WTC11 (cell line): Measurements from ENCODE around the gene STK10. TPM values are rescaled to one million over a fixed set of nuclear protein-coding genes. Genes with fewer than 3 reads are reported as not detected.

ENCODE experiments used
- ATAC-seq: fragments of 200-7000 bp; cut with Tn5 transposase; 2 replicates; pipeline ENCODE4 v1.10.0; 2021; ENCODE audit warnings: mild to moderate bottlenecking, moderate library complexity
- CTCF ChIA-PET: fragments of 300-600 bp; sonication (Branson Sonifier 250); formaldehyde crosslinking; loops from one replicate; lab custom pipeline; 2021; ENCODE audit warnings: antibody characterized with exemption; lab: Charles Lee
- POLR2A ChIA-PET: fragments of 350-600 bp; sonication (Branson Sonifier 250); formaldehyde crosslinking; loops from one replicate; lab custom pipeline; 2021; ENCODE audit warnings: antibody characterized with exemption; lab: Charles Lee
- DNase-seq: peaks from one replicate; pipeline ENCODE4 v3.0.0; 2021; ENCODE audit warnings: low spot score
- H3K27ac Mint-ChIP-seq: 2 replicates; pipeline ENCODE4 v1.8.0; 2021; ENCODE audit warnings: mixed read lengths
- H3K27me3 Mint-ChIP-seq: 2 replicates; pipeline ENCODE4 v1.8.0; 2021; ENCODE audit warnings: low read depth, mild to moderate bottlenecking, moderate library complexity, mixed read lengths
- H3K36me3 Mint-ChIP-seq: 2 replicates; pipeline ENCODE4 v1.8.0; 2021; ENCODE audit warnings: mixed read lengths
- H3K4me1 Mint-ChIP-seq: 2 replicates; pipeline ENCODE4 v1.8.0; 2022; ENCODE audit warnings: mixed read lengths
- H3K4me3 Mint-ChIP-seq: 2 replicates; pipeline ENCODE4 v1.8.0; 2021; ENCODE audit warnings: mild to moderate bottlenecking, moderate library complexity, mixed read lengths
- H3K9me3 Mint-ChIP-seq: 2 replicates; pipeline ENCODE4 v1.8.0; 2021; ENCODE audit warnings: mixed read lengths
- AFF4 ChIP-seq: sonication (generic); formaldehyde crosslinking; IDR thresholded peaks from 2 replicates; pipeline ENCODE4 v1.8.1; 2023; ENCODE audit warnings: mild to moderate bottlenecking, missing genetic modification reagents, borderline replicate concordance
- ATF2 ChIP-seq: sonication (generic); formaldehyde crosslinking; IDR thresholded peaks from 2 replicates; pipeline ENCODE4 v1.8.1; 2022; ENCODE audit warnings: low read depth, missing genetic modification reagents, borderline replicate concordance
- EMX1 ChIP-seq: fragments of 250-450 bp; sonication (Bioruptor Pico); IDR thresholded peaks from 2 replicates; pipeline ENCODE4 v1.8.0; 2021; ENCODE audit warnings: mild to moderate bottlenecking
- ETV6 ChIP-seq: sonication (generic); formaldehyde crosslinking; IDR thresholded peaks from 2 replicates; pipeline ENCODE4 v1.8.1; 2022; ENCODE audit warnings: mild to moderate bottlenecking, missing genetic modification reagents
- FOXK1 ChIP-seq: sonication (generic); formaldehyde crosslinking; IDR thresholded peaks from 2 replicates; pipeline ENCODE4 v1.8.0; 2022; ENCODE audit warnings: mild to moderate bottlenecking, moderate library complexity, missing genetic modification reagents
- MYBL2 ChIP-seq: sonication (generic); formaldehyde crosslinking; IDR thresholded peaks from 2 replicates; pipeline ENCODE4 v1.8.1; 2023; ENCODE audit warnings: mild to moderate bottlenecking, moderate library complexity, missing genetic modification reagents
- NR2C2 ChIP-seq: sonication (generic); formaldehyde crosslinking; IDR thresholded peaks from 2 replicates; pipeline ENCODE4 v1.8.0; 2022; ENCODE audit warnings: mild to moderate bottlenecking, missing genetic modification reagents
- PREB ChIP-seq: sonication (generic); formaldehyde crosslinking; IDR thresholded peaks from 2 replicates; pipeline ENCODE4 v1.8.1; 2022; ENCODE audit warnings: mild to moderate bottlenecking, missing genetic modification reagents, moderate library complexity, borderline replicate concordance
- RORB ChIP-seq: fragments of 250-450 bp; sonication (Bioruptor Pico); IDR thresholded peaks from 2 replicates; pipeline ENCODE4 v1.9.0; 2021; ENCODE audit warnings: mild to moderate bottlenecking
- SP1 ChIP-seq: sonication (generic); formaldehyde crosslinking; conservative IDR thresholded peaks from 2 replicates; pipeline ENCODE4 v1.8.1; 2022; ENCODE audit warnings: missing genetic modification reagents
- TEAD1 ChIP-seq: sonication (generic); formaldehyde crosslinking; IDR thresholded peaks from 2 replicates; pipeline ENCODE4 v1.8.0; 2022; ENCODE audit warnings: mild to moderate bottlenecking, missing genetic modification reagents
- total RNA-seq: library from RNA; stranded (reverse); gene quantifications from 3 replicates; pipeline ENCODE4 v1.2.3, GENCODE V29; 2021
- TF ChIP-seq, protein P1 (sequence below): sonication (generic); formaldehyde crosslinking; IDR thresholded peaks from 2 replicates; pipeline ENCODE4 v1.8.1; 2022; ENCODE audit warnings: low read depth, mild to moderate bottlenecking, moderate library complexity, missing genetic modification reagents, borderline replicate concordance
- TF ChIP-seq, protein P2 (sequence below): sonication (generic); formaldehyde crosslinking; IDR thresholded peaks from 2 replicates; pipeline ENCODE4 v1.8.0; 2022; ENCODE audit warnings: mild to moderate bottlenecking, missing genetic modification reagents
- TF ChIP-seq, protein P3 (sequence below): fragments of 250-450 bp; sonication (Bioruptor Pico); conservative IDR thresholded peaks from 2 replicates; pipeline ENCODE4 v1.9.0; 2021; ENCODE audit warnings: mild to moderate bottlenecking

Gene STK10
- total RNA-seq, 1 experiment from 2014 or later = 20.5 TPM

GRCh38 chr5:172113036-172113435 lies 75.0 kb downstream of the STK10 start (continued):
- no peak for TF ChIP-seq RORB (CRISPR knock-in tag)

DNA sequence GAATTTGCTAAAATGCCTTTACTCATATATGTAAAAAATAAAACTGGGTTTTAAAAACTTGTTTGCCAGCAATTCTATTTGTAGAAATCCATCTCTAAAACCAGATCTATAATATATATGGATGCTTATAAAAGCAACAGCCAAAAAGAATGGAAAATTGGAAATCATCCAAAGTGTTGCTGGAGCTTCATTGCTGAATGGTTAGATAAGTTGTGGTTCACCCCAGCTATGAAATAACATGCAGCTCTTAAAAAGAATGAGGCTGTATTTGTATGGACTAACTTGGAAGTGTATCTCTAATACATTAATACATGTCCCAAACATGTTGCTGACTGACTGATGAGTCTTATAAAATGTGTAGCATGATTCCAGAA lies 76.2 kb downstream of the STK10 start:
- no peak overlapping the region for H3K4me3 Mint-ChIP-seq
- ChIA-PET CTCF (interaction anchor here (0.7 to 1.4 kb wide), 3 partner anchors 11 to 76 kb away, joined by 3 to 4 read pairs (median 3); partner anchors contain the start of gene STK10), POLR2A (interaction anchor here (0.5 kb wide), 1 partner anchor 221 kb away, joined by 3 read pairs; no protein-coding TSS in a partner anchor)
- TF ChIP-seq, protein P1, sequence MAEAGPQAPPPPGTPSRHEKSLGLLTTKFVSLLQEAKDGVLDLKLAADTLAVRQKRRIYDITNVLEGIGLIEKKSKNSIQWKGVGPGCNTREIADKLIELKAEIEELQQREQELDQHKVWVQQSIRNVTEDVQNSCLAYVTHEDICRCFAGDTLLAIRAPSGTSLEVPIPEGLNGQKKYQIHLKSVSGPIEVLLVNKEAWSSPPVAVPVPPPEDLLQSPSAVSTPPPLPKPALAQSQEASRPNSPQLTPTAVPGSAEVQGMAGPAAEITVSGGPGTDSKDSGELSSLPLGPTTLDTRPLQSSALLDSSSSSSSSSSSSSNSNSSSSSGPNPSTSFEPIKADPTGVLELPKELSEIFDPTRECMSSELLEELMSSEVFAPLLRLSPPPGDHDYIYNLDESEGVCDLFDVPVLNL = no peak
- no peak for TF ChIP-seq SP1 (CRISPR knock-in tag)
- no peak for TF ChIP-seq NR2C2 (CRISPR knock-in tag)
- no peak for TF ChIP-seq TEAD1 (CRISPR knock-in tag)
- TF ChIP-seq ATF2 = no peak
- no peak for TF ChIP-seq FOXK1 (CRISPR knock-in tag)
- no peak for TF ChIP-seq MYBL2 (CRISPR knock-in tag)
- TF ChIP-seq AFF4 (CRISPR knock-in tag) = no peak
- TF ChIP-seq PREB (CRISPR knock-in tag) = no peak
- TF ChIP-seq ETV6 (CRISPR knock-in tag) = no peak
- TF ChIP-seq, protein P2, sequence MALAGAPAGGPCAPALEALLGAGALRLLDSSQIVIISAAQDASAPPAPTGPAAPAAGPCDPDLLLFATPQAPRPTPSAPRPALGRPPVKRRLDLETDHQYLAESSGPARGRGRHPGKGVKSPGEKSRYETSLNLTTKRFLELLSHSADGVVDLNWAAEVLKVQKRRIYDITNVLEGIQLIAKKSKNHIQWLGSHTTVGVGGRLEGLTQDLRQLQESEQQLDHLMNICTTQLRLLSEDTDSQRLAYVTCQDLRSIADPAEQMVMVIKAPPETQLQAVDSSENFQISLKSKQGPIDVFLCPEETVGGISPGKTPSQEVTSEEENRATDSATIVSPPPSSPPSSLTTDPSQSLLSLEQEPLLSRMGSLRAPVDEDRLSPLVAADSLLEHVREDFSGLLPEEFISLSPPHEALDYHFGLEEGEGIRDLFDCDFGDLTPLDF (CRISPR knock-in tag) = no peak
- TF ChIP-seq, protein P3, sequence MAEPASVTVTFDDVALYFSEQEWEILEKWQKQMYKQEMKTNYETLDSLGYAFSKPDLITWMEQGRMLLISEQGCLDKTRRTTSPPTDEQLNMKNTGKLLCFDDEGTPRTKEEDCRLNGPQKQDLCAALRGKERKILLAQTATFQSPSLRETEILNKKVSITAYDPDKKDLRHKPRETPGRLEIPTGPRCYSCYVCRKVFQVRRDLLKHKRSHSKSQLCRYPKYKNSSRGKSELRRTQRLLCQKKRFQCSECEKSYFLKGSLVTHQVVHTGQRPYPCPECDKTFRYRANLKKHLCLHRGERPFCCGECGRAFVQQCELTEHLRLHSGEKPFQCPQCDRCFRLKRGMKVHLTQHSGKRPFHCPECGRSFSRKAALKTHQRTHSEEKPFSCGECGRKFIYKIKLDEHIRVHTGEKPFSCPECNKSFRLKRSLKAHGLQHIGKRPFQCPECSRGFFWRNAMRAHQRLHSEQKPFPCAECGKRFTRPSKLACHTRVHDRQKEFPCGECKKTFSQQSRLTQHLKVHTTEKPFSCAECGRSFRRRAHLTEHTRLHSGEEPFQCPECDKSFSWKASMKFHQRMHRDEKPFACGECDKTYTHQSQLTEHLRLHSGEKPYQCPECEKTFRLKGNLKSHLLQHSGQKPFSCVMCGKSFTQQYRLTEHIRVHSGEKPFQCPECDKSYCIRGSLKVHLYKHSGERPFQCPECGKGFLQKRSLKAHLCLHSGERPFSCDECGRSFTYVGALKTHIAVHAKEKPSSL (CRISPR knock-in tag) = no peak
- TF ChIP-seq EMX1 (CRISPR knock-in tag) = no peak
- peaks cover 23% of the 10 kb centered on the region for H3K4me1 Mint-ChIP-seq
- no peak for DNase-seq
- H3K27ac Mint-ChIP-seq = no peak overlapping the region
- H3K9me3 Mint-ChIP-seq = peaks cover 3% of the 10 kb centered on the region; the same call in 1 of the 2 replicates
- peaks cover 9% of the 10 kb centered on the region for H3K36me3 Mint-ChIP-seq
- H3K27me3 Mint-ChIP-seq = no peaks in the 10 kb centered on the region
- no peak for ATAC-seq
